Smooth muscle cell of the umbilical artery (primary cell): ENCODE data around the gene CASS4. TPM values are rescaled to one million over a fixed set of nuclear protein-coding genes. Genes with fewer than 3 reads are reported as not detected.

Source experiments
- total RNA-seq: library from RNA; depleted of rRNA; stranded (reverse); fragments of >200 nt; gene quantifications from 2 replicates; pipeline ENCODE4 v1.2.3, GENCODE V29; 2014

The CASS4 gene
- total RNA-seq = under 0.01 and 0.14 TPM in 2 replicates

DNA sequence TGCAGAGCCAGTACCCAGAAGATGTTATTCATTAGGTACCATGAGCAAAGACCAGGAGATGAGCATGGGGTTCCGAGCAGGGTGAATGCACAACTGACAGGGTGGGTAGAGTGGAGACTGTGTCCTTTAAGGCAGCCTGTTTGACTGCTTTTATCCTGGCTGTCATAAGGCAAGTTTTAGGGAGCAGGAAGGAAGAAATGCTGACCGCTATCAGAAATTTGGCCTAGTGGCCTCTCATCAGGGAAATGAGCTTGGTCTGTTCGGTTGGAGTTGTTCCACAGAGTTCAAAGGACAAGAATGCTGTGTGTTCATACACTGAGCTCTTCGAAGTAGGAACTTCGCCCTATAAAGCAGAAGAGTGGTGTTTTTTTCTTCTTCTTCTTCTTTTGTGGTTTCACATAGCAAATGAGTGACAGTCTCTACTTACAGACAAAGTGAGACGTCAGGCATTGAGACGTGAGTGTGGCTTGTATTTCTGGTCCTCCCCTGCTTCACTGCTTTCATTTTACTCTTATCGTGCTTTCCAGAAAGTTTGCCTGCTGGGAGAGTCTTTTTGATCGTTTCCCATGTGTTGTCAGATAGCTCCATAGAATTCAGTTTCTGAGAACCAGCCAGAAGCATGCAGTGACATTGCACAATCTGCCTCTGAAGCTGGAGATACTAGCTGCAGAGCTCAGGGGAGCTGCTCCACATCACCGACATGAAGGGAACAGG is at the start of gene CASS4:
CASS4 (plus strand) TSS at position 502 of the 714 bp plus-strand sequence; CDS start at position 701, 199 bp downstream.

DNA sequence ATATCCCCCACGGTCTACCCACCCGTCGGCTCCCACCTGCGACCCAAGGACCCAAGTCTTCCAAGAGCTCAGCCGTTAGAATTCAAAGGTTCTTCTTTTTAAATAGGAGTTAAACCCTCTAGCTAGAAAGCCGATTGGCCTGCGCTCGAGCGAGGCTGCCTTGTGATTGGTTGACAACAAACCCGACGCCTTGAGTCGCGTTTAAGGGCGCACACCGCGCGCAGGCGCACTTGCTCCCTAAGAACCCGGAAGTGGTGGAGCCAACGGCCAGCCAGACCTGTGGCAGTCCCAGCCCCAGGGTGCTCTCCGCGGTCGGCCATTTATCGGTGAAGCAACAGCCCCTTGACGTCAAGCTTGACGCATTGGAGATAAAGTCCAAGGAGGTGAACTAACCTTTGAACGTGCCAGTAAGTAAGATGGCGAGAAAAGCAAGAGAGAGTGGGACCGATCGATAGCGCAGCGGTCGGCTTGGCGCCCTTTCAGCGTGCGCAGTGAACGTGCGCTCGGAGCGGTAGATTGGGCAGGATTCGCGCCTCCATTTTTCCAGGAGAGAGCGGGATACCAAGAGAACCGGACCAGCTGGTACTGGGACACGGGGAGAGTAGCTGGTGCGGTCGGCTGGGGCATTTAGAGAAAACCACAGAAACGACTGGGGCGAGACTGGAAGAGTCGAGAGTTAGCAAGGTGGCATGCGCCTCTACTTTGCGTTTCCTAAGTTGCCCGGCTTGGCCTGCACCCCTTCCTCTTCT is 19.8 kb upstream of the CASS4 start, which contains the start of the genes AURKA and CSTF1:
AURKA (minus strand) TSS at position 84 of the 749 bp plus-strand sequence. CDS start 4,018 bp downstream, outside the sequence.
CSTF1 (plus strand) TSS at position 514 of the 749 bp plus-strand sequence. CDS start 2,908 bp downstream, outside the sequence.

DNA sequence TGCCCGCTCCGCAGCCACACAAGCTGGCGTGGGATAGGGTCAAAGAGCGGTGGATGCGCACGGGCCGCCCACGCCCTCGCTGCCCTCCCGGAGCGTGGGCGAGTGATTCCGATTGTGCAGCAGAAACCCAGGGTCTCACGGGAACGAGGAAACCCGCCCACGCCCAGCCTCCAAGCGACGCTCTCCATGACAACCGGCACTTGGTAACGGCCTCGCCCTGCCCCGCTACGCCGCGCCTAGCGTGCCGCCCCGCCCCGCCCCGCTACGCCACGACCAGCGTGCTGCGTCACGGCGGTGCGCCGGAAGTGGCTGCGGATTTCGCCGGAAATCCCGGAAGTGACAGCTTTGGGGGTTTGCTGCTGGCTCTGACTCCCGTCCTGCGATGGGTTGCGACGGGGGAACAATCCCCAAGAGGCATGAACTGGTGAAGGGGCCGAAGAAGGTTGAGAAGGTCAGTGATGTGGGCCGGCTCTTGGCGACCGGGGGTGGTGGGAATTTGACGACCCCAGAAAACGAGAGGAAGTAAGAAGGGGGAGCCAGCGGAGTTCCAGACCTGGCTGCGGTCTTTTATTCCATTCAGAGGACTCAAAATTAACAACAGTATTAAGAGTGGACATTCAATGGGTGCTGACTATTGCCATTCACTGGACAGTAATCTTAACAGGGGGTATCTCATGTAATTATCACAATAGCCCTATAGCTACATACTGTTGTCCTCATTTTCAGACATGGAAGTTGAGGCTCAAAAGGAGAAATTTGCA is 56.4 kb downstream of the CASS4 start, which contains the start of gene RTF2:
RTF2 (plus strand) TSS at position 312 of the 761 bp plus-strand sequence; CDS start at position 383, 71 bp downstream.

Other genes with a start within 250 kb of the CASS4 start
- not detected in 2 replicates for gene MC3R, start 163.5 kb upstream of the CASS4 start, total RNA-seq
- gene FAM210B, start 53.3 kb upstream of the CASS4 start, total RNA-seq = 44.6 and 46.9 TPM in 2 replicates
- 4.8 and 29.4 TPM in 2 replicates for gene AURKA, start 20.0 kb upstream of the CASS4 start, total RNA-seq
- gene CSTF1, start 19.6 kb upstream of the CASS4 start, total RNA-seq = 23.2 and 32.9 TPM in 2 replicates
- 76.0 and 76.7 TPM in 2 replicates for gene RTF2, start 56.4 kb downstream of the CASS4 start, total RNA-seq
- gene FAM209A, start 112.5 kb downstream of the CASS4 start, total RNA-seq = not detected in 2 replicates
- not detected in 2 replicates for gene FAM209B, start 121.0 kb downstream of the CASS4 start, total RNA-seq
- gene TFAP2C, start 217.0 kb downstream of the CASS4 start, total RNA-seq = not detected in 2 replicates